HepG2 (cell line): ENCODE results near the gene SIAH2. TPM values are rescaled to one million over a fixed set of nuclear protein-coding genes. Genes with fewer than 3 reads are reported as not detected.

Experiments used
- CBX2 ChIP-seq, 2 experiments: fragments of 200-600 bp in 1 of 2; sonication (generic); formaldehyde crosslinking in 1 of 2; IDR thresholded peaks; 2 replicates each; pipeline versions ENCODE4 v1.7.0 to v1.8.1; 2018 to 2022; ENCODE audit warnings: low read depth in 2 of 2, low read length in 1 of 2, mild to moderate bottlenecking in 1 of 2, missing genetic modification reagents in 1 of 2
- FOXJ3 ChIP-seq: sonication (generic); formaldehyde crosslinking; IDR thresholded peaks from 2 replicates; pipeline ENCODE4 v1.4.0; 2020; ENCODE audit warnings: missing genetic modification reagents, mild to moderate bottlenecking, borderline replicate concordance
- GLI4 ChIP-seq: sonication (generic); formaldehyde crosslinking; IDR thresholded peaks from 2 replicates; pipeline ENCODE4 v1.5.1; 2020; ENCODE audit warnings: missing genetic modification reagents, mild to moderate bottlenecking, moderate library complexity, borderline replicate concordance
- RARG ChIP-seq: sonication (generic); formaldehyde crosslinking; IDR thresholded peaks from 2 replicates; pipeline ENCODE4 v1.4.0; 2020; ENCODE audit warnings: low read depth, mild to moderate bottlenecking, missing genetic modification reagents
- TGIF2 ChIP-seq: IDR thresholded peaks from 2 replicates; pipeline ENCODE4 v1.6.1; 2016; ENCODE audit warnings: control low read depth, missing compliant biosample characterization
- YY1 ChIP-seq: IDR thresholded peaks from 2 replicates; pipeline ENCODE4 v1.6.1; 2011; ENCODE audit warnings: low read length, low read depth, moderate library complexity, mild to moderate bottlenecking; ENCODE audit not compliant: insufficient read depth, insufficient replicate concordance
- ZKSCAN5 ChIP-seq: sonication (generic); formaldehyde crosslinking; IDR thresholded peaks from 2 replicates; pipeline ENCODE4 v1.5.1; 2020; ENCODE audit warnings: mild to moderate bottlenecking, missing genetic modification reagents
- ZMAT5 ChIP-seq: sonication (generic); formaldehyde crosslinking; IDR thresholded peaks from 2 replicates; pipeline ENCODE4 v1.5.0; 2020; ENCODE audit warnings: mild to moderate bottlenecking, low read depth, missing genetic modification reagents, borderline replicate concordance
- ZNF24 ChIP-seq: fragments of 450-650 bp; IDR thresholded peaks from 2 replicates; pipeline ENCODE4 v1.6.1; 2017; ENCODE audit warnings: antibody characterized with exemption, mild to moderate bottlenecking
- ZNF337 ChIP-seq: sonication (generic); formaldehyde crosslinking; IDR thresholded peaks from 2 replicates; pipeline ENCODE4 v1.5.1; 2020; ENCODE audit warnings: missing genetic modification reagents, low read depth, mild to moderate bottlenecking, borderline replicate concordance
- ZNF34 ChIP-seq: sonication (generic); formaldehyde crosslinking; IDR thresholded peaks from 2 replicates; pipeline ENCODE4 v1.4.0; 2020; ENCODE audit warnings: mild to moderate bottlenecking, missing genetic modification reagents, borderline replicate concordance
- ZNF441 ChIP-seq: sonication (generic); formaldehyde crosslinking; IDR thresholded peaks from 2 replicates; pipeline ENCODE4 v1.7.0; 2021; ENCODE audit warnings: missing genetic modification reagents, borderline replicate concordance
- ZNF460 ChIP-seq: sonication (generic); formaldehyde crosslinking; IDR thresholded peaks from 2 replicates; pipeline ENCODE4 v1.5.1; 2020; ENCODE audit warnings: missing genetic modification reagents, mild to moderate bottlenecking, borderline replicate concordance
- ZNF574 ChIP-seq: sonication (generic); formaldehyde crosslinking; IDR thresholded peaks from 2 replicates; pipeline ENCODE4 v1.4.0; 2020; ENCODE audit warnings: missing genetic modification reagents
- ZNF782 ChIP-seq: sonication (generic); formaldehyde crosslinking; IDR thresholded peaks from 2 replicates; pipeline ENCODE4 v1.4.0; 2020; ENCODE audit warnings: missing genetic modification reagents, mild to moderate bottlenecking, borderline replicate concordance
- ZSCAN25 ChIP-seq: sonication (generic); formaldehyde crosslinking; IDR thresholded peaks from 2 replicates; pipeline ENCODE4 v1.8.0; 2022; ENCODE audit warnings: mild to moderate bottlenecking, missing genetic modification reagents
- polyA plus RNA-seq, 8 experiments: library from polyadenylated mRNA; depleted of rRNA in 3 of 8; stranded (reverse) in 7 of 8; unstranded in 1 of 8; fragments of >200 nt; fragmentation: Illumina TruSeq in 4 of 8; extraction: Trizol in 4 of 8; gene quantifications; 2 replicates each; pipeline versions ENCODE4 v1.2.1 to v1.2.3, GENCODE V29; 2011 to 2016; ENCODE audit warnings: low read depth in 4 of 8, missing spikeins in 1 of 8, mixed read lengths in 1 of 8; ENCODE audit not compliant: insufficient read depth in 1 of 8
- total RNA-seq, 5 experiments: library from RNA; depleted of rRNA; stranded (reverse); fragments of >200 nt; fragmentation: Illumina TruSeq; extraction: Trizol; gene quantifications; 2 replicates each; pipeline ENCODE4 v1.2.3, GENCODE V29; 2016; ENCODE audit warnings: low read depth in 1 of 5
- TF ChIP-seq, protein P1 (sequence below): sonication (generic); formaldehyde crosslinking; IDR thresholded peaks from 2 replicates; pipeline ENCODE4 v1.5.0; 2020; ENCODE audit warnings: mild to moderate bottlenecking, missing genetic modification reagents, borderline replicate concordance
- TF ChIP-seq, protein P2 (sequence below): sonication (generic); formaldehyde crosslinking; IDR thresholded peaks from 2 replicates; pipeline ENCODE4 v1.4.0; 2020; ENCODE audit warnings: low read depth, mild to moderate bottlenecking, missing genetic modification reagents

SIAH2 gene
- total and polyA plus RNA-seq, 2 of the 13 experiments (the other 11 are each of a cell fraction or from before 2014, with no cell fraction given), result 71.8 to 117 TPM

GRCh38 chr3:150736903-150737832 is 25.8 kb downstream of the SIAH2 start (continued):
- TF ChIP-seq, protein P1, sequence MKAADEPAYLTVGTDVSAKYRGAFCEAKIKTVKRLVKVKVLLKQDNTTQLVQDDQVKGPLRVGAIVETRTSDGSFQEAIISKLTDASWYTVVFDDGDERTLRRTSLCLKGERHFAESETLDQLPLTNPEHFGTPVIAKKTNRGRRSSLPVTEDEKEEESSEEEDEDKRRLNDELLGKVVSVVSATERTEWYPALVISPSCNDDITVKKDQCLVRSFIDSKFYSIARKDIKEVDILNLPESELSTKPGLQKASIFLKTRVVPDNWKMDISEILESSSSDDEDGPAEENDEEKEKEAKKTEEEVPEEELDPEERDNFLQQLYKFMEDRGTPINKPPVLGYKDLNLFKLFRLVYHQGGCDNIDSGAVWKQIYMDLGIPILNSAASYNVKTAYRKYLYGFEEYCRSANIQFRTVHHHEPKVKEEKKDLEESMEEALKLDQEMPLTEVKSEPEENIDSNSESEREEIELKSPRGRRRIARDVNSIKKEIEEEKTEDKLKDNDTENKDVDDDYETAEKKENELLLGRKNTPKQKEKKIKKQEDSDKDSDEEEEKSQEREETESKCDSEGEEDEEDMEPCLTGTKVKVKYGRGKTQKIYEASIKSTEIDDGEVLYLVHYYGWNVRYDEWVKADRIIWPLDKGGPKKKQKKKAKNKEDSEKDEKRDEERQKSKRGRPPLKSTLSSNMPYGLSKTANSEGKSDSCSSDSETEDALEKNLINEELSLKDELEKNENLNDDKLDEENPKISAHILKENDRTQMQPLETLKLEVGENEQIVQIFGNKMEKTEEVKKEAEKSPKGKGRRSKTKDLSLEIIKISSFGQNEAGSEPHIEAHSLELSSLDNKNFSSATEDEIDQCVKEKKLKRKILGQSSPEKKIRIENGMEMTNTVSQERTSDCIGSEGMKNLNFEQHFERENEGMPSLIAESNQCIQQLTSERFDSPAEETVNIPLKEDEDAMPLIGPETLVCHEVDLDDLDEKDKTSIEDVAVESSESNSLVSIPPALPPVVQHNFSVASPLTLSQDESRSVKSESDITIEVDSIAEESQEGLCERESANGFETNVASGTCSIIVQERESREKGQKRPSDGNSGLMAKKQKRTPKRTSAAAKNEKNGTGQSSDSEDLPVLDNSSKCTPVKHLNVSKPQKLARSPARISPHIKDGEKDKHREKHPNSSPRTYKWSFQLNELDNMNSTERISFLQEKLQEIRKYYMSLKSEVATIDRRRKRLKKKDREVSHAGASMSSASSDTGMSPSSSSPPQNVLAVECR (CRISPR knock-in tag), result peak; percentile 50; the same call in 1 of the 2 replicates
- no peak; the same call in 1 of the 2 replicates for TF ChIP-seq ZNF34 (CRISPR knock-in tag)
- peak; percentile 79; the same call in 1 of the 2 replicates for TF ChIP-seq ZNF441
- no peak for TF ChIP-seq ZNF24
- TF ChIP-seq ZKSCAN5 (CRISPR knock-in tag), result no peak
- no peak; the same call in 1 of the 2 replicates for TF ChIP-seq ZNF460 (CRISPR knock-in tag)
- TF ChIP-seq ZNF782 (CRISPR knock-in tag), result no peak
- peak; percentile 49; the same call in 1 of the 2 replicates for TF ChIP-seq TGIF2
- no peak for TF ChIP-seq ZSCAN25
- TF ChIP-seq GLI4 (CRISPR knock-in tag), result no peak
- no peak for TF ChIP-seq CBX2 (IDR thresholded peaks at IDR 0.05; ENCODE audit: low read depth, low read length)
- TF ChIP-seq CBX2 (CRISPR knock-in tag; IDR thresholded peaks at IDR 0.05; ENCODE audit: low read depth), result no peak
- TF ChIP-seq, protein P2, sequence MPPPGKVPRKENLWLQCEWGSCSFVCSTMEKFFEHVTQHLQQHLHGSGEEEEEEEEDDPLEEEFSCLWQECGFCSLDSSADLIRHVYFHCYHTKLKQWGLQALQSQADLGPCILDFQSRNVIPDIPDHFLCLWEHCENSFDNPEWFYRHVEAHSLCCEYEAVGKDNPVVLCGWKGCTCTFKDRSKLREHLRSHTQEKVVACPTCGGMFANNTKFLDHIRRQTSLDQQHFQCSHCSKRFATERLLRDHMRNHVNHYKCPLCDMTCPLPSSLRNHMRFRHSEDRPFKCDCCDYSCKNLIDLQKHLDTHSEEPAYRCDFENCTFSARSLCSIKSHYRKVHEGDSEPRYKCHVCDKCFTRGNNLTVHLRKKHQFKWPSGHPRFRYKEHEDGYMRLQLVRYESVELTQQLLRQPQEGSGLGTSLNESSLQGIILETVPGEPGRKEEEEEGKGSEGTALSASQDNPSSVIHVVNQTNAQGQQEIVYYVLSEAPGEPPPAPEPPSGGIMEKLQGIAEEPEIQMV, result no peak
- no peak for TF ChIP-seq ZMAT5 (CRISPR knock-in tag)
- no peak for TF ChIP-seq ZNF337
- no peak for TF ChIP-seq YY1
- TF ChIP-seq ZNF574 (CRISPR knock-in tag), result peak; percentile 65
- no peak; the same call in 1 of the 2 replicates for TF ChIP-seq RARG (CRISPR knock-in tag)
- TF ChIP-seq FOXJ3 (CRISPR knock-in tag), result peak; percentile 95
